Measurements from ENCODE around the gene CREB5.

The CREB5 gene

DNA sequence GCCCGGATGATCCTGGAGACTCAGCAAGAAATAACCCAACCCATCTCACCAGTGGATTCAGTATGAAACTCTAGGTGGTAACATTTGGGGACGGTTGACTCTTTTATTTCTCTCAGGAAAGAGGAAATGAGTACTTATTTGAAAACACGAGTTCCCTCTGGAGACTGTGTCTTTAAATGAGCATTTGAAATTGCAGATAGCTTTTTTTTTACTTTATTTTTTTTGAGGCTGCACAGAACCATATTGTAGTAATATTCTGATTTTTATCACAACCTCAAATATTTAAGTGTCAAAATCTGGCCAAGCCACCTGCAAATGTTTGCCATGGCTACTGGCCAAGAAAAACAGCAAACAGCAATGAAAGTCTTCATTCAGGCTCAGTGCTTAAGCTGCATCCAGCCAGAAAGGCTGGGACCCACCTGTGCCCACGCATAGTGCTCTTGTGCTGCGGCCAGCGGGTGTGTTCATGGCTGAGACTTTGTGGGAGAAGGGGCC, 160.8 kb downstream of the CREB5 start:
- H3K4me3 Mint-ChIP-seq = no peak overlapping the region

DNA sequence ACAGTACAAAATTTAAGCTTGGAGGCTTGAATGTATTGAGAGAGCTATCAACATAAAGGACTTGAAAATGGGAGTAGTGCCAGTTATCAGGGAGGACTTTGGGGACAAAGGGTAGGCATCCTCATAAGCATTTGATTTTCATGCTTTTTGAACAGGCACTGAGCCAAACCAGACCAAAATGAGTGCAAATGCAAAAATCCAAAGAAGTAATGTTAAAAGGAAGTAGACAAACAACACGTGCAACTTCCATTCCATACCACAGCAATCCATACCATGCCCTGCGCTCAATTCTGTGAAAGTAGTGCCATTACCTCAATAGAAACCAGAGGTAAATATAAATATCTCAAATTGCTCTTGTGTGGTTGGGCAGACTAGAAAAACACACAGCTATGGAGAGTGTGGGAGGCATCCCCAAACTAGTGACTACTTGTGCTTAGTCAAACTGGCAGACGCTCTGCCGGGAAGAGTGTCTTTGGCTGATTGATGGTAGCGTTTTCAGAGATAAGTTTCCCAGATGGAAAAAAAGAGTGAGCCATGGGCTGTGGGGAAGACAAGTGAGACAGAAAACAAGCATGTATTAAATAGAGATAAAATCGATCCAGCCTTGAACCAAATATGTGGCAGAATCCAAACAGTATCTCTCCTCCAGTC, 161.5 kb downstream of the CREB5 start:
- intact Hi-C loops (cut with micrococcal nuclease) = no loop called here
- Mint-ChIP-seq H3K9me3 (no peaks in the 10 kb centered on the region), H3K4me1 (ENCODE audit: low read depth) (peaks cover 31% of the 10 kb centered on the region), H3K27me3 (peaks cover 34% of the 10 kb centered on the region), H3K27ac (peak overlapping the region; percentile 78), H3K36me3 (ENCODE audit: low read depth) (no peaks in the 10 kb centered on the region), H3K4me3 (no peak overlapping the region)

More for the DNA sequence above, 160.8 kb downstream of the CREB5 start:
- Mint-ChIP-seq H3K27ac (peak overlapping the region; percentile 78), H3K4me1 (ENCODE audit: low read depth) (peaks cover 31% of the 10 kb centered on the region), H3K9me3 (no peaks in the 10 kb centered on the region), H3K27me3 (peaks cover 35% of the 10 kb centered on the region), H3K36me3 (ENCODE audit: low read depth) (no peaks in the 10 kb centered on the region)
- intact Hi-C loops (cut with micrococcal nuclease) = no loop called here

DNA sequence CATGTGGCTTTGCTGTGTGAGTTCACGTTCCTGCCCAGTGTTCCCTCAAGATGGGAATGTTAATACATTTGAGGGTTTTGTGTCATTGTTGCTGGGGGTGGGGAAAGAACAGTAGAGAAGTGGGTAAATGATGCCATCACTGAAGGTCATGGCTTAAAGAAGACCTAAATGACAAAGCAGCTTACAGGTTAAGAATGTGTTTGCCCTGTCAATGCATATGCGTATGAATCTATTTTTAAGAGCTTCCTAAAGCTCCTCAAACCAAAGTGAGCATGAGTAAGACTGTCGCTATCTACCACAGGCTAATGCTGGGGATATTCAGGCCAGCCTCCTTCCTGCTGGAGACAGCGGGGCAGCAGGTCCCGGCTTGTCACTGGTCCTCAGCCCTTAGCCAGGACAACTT, 162.9 kb downstream of the CREB5 start:
- intact Hi-C loops (cut with micrococcal nuclease) = no loop called here
- H3K4me3 Mint-ChIP-seq = no peak overlapping the region
- no peaks in the 10 kb centered on the region for H3K9me3 Mint-ChIP-seq
- H3K36me3 Mint-ChIP-seq (ENCODE audit: low read depth) = no peaks in the 10 kb centered on the region
- peak overlapping the region; percentile 15 for H3K27ac Mint-ChIP-seq
- H3K27me3 Mint-ChIP-seq = peaks cover 28% of the 10 kb centered on the region
- H3K4me1 Mint-ChIP-seq (ENCODE audit: low read depth) = peaks cover 31% of the 10 kb centered on the region

DNA sequence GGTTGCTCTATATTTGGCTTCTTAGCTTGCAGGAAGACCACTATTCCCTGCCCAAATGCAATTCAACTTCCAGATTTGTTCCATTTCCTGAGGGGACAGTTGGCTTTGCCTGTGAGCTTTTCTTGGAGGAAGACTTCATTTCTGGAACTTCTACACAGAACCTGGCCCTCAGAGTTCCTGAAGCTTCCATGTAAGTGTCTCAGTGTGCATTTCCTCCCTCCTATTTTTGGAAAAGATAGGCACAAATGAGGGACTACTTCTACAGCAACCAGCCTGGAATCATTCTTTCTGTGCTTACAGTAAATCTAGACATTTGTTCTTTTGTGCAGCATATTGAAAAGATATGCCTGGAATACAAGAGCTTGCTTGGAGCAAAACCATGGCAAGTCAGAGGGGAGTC, 164.3 kb downstream of the CREB5 start:
- H3K27ac Mint-ChIP-seq = no peak overlapping the region
- intact Hi-C loops (cut with micrococcal nuclease) = no loop called here

DNA sequence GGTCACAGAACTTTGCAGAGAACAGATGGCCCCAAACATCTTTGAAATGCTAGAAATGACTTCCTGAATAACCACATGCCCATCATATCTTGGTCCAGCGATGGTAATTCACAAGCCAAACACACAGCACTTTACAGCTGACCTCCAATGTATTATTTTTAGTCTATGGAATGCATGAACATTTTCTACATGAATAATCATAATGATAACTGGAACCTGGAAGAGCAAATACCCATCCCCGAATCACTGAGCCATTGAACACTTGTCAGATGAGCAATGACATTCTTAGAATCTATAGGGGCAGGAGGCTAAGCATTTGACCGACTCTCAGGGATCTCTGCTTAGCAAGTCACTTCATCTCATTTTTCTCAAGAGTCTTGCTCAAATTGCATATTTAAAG, 167.3 kb downstream of the CREB5 start:
- no peaks in the 10 kb centered on the region for H3K9me3 Mint-ChIP-seq

More for the DNA sequence above, 164.3 kb downstream of the CREB5 start:
- peaks cover 20% of the 10 kb centered on the region for H3K4me1 Mint-ChIP-seq (ENCODE audit: low read depth)
- no peaks in the 10 kb centered on the region for H3K36me3 Mint-ChIP-seq (ENCODE audit: low read depth)
- H3K27me3 Mint-ChIP-seq = peaks cover 19% of the 10 kb centered on the region
- no peak overlapping the region for H3K4me3 Mint-ChIP-seq
- H3K9me3 Mint-ChIP-seq = no peaks in the 10 kb centered on the region

DNA sequence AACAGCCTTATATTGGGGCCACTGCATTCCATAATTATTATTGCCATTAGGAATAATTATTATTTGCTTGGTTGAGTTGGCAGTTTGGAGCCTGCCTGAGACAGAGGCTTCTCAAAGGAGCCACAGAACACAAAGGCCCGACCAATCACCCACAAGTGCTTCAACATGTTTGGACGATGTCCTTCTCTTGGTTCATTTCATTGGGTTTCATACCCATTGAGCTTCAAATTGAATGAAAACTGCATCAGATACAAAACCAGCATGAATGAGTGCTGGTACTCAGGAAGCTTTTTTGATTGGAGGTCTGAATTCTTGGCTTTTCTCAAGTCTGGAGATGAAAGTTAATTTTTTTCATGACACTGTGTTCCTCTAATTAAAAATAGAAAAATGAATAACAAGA, 168.3 kb downstream of the CREB5 start:
- Mint-ChIP-seq H3K9me3 (no peaks in the 10 kb centered on the region), H3K4me1 (ENCODE audit: low read depth) (peaks cover 5% of the 10 kb centered on the region), H3K36me3 (ENCODE audit: low read depth) (no peaks in the 10 kb centered on the region), H3K4me3 (no peak overlapping the region), H3K27me3 (peaks cover 21% of the 10 kb centered on the region), H3K27ac (no peak overlapping the region)
- intact Hi-C loops (cut with micrococcal nuclease) = no loop called here

More for the DNA sequence above, 167.3 kb downstream of the CREB5 start:
- Mint-ChIP-seq H3K4me3 (no peak overlapping the region), H3K36me3 (ENCODE audit: low read depth) (no peaks in the 10 kb centered on the region), H3K4me1 (ENCODE audit: low read depth) (peaks cover 5% of the 10 kb centered on the region), H3K27ac (no peak overlapping the region), H3K27me3 (peaks cover 25% of the 10 kb centered on the region)
- intact Hi-C loops (cut with micrococcal nuclease) = no loop called here

GRCh38 chr7:28581351-28581750, 169.0 kb downstream of the CREB5 start:
- Mint-ChIP-seq H3K4me1 (ENCODE audit: low read depth) (peaks cover 5% of the 10 kb centered on the region), H3K9me3 (no peaks in the 10 kb centered on the region), H3K4me3 (no peak overlapping the region), H3K27ac (no peak overlapping the region), H3K36me3 (ENCODE audit: low read depth) (no peaks in the 10 kb centered on the region), H3K27me3 (peaks cover 14% of the 10 kb centered on the region)
- intact Hi-C loops (cut with micrococcal nuclease) = no loop called here

DNA sequence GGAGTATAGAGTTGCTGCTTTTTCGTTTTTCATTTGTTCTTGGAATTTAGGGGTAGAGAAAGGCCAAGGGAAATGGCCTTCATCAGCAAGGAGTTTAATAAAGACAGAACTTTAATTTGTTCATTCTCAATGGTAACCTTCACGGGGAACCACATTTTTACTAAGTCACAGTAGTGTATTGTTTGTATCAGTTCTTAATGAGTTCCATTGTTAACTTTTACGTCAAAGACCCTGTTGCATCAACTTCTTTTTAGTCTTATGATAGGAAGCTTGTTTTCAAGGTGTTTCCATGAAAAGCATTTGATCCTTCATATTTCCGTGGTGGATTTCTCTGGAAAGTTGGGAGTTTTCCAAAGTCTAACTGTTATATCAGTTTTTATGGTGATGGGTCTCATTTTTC, 169.9 kb downstream of the CREB5 start:
- H3K4me1 Mint-ChIP-seq (ENCODE audit: low read depth) = peaks cover 5% of the 10 kb centered on the region
- H3K27ac Mint-ChIP-seq = no peak overlapping the region
- intact Hi-C loops (cut with micrococcal nuclease) = no loop called here
- H3K27me3 Mint-ChIP-seq = peaks cover 12% of the 10 kb centered on the region
- no peaks in the 10 kb centered on the region for H3K36me3 Mint-ChIP-seq (ENCODE audit: low read depth)
- H3K4me3 Mint-ChIP-seq = no peak overlapping the region
- no peaks in the 10 kb centered on the region for H3K9me3 Mint-ChIP-seq

GRCh38 chr7:28584235-28584634, 171.9 kb downstream of the CREB5 start:
- Mint-ChIP-seq H3K9me3 (no peaks in the 10 kb centered on the region), H3K4me3 (no peak overlapping the region), H3K27ac (no peak overlapping the region), H3K27me3 (peaks cover 16% of the 10 kb centered on the region), H3K36me3 (ENCODE audit: low read depth) (no peaks in the 10 kb centered on the region), H3K4me1 (ENCODE audit: low read depth) (peaks cover 5% of the 10 kb centered on the region)
- intact Hi-C loops (cut with micrococcal nuclease) = no loop called here

DNA sequence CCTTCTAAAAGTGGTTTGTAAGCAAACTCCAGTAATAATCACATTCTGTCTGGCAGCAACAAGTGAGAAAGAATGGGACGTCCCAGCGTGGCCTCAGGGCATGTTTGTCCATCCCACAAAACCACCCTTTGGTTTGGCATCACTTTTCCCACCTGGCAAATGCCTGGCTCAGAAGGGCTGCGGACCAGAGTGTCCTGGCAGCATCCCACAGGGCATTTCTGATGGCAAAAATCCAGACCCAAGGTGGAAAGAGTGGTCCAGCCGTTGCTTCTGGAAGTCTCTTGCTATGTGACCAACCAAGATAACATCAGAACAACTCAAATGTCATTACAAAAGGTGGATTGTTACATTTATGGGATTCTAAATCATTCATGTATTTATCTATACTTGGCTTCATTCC, 174.4 kb downstream of the CREB5 start:
- H3K9me3 Mint-ChIP-seq = no peaks in the 10 kb centered on the region
- no peak overlapping the region for H3K27ac Mint-ChIP-seq
- H3K4me3 Mint-ChIP-seq = no peak overlapping the region
- no peaks in the 10 kb centered on the region for H3K36me3 Mint-ChIP-seq (ENCODE audit: low read depth)
- H3K27me3 Mint-ChIP-seq = peaks cover 16% of the 10 kb centered on the region
- intact Hi-C loops (cut with micrococcal nuclease) = no loop called here
- peaks cover 15% of the 10 kb centered on the region for H3K4me1 Mint-ChIP-seq (ENCODE audit: low read depth)

DNA sequence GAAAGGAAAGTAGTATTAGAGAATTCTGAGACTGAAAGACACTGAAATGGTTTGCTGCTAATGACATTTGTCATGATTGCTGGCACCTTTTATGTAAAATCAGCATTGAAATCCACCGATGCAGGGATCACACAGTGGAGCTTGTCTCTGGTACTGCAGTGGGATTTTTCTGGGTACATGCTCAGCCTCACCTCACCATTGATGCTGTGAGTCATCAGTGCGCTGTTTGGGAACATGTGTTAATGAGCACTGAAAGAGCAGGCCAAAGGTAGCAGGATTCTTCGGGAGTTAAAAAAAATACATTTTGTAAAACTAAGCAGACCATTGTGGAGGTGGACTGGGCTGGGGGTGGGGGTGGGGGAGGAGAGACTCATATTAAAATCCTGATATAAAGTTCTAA, 174.9 kb downstream of the CREB5 start:
- peaks cover 15% of the 10 kb centered on the region for H3K27me3 Mint-ChIP-seq
- no peaks in the 10 kb centered on the region for H3K9me3 Mint-ChIP-seq
- H3K36me3 Mint-ChIP-seq (ENCODE audit: low read depth) = no peaks in the 10 kb centered on the region
- H3K27ac Mint-ChIP-seq = no peak overlapping the region
- H3K4me3 Mint-ChIP-seq = no peak overlapping the region
- H3K4me1 Mint-ChIP-seq (ENCODE audit: low read depth) = peaks cover 19% of the 10 kb centered on the region
- intact Hi-C loops (cut with micrococcal nuclease) = no loop called here

- no peaks in the 10 kb centered on the region for H3K36me3 Mint-ChIP-seq (ENCODE audit: low read depth)
- H3K9me3 Mint-ChIP-seq = no peaks in the 10 kb centered on the region
- intact Hi-C loops (cut with micrococcal nuclease) = no loop called here
- no peak overlapping the region for H3K27ac Mint-ChIP-seq
- H3K4me3 Mint-ChIP-seq = no peak overlapping the region
- peaks cover 10% of the 10 kb centered on the region for H3K27me3 Mint-ChIP-seq
- H3K4me1 Mint-ChIP-seq (ENCODE audit: low read depth) = peaks cover 23% of the 10 kb centered on the region
Observed at GRCh38 chr7:28588602-28589001, 176.3 kb downstream of the CREB5 start.

DNA sequence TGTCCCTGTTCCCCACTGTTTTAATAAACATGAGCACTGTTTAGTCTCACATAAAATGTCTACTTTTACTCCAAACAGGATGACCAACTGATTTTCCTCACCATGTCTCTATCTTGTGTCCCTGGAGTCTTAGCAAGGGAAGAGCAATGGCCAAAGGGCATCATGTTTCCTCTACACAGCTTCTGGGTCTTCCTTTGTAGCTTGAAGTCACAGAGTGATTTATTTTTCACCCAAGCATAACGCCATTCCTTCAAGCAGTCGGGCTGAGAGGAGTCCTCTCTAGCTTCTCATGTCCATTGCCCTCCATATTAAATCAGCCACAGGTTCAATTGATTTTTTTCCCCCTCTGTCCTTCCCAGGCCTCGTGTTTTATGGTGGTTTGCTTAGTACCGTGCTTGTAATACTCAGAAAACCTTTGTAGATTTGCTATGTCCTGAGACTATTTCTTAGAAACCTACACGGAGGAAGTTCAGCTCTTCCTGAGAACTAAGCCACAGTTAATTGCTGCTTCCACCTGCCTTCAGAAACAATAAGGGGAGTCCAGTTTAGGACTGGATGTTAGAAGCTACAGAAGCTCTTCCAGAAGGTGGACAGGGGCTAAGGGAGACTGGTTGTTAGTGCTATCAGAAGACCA, 178.8 kb downstream of the CREB5 start:
- Mint-ChIP-seq H3K27ac (peak overlapping the region; percentile 45), H3K4me1 (ENCODE audit: low read depth) (peaks cover 18% of the 10 kb centered on the region), H3K36me3 (ENCODE audit: low read depth) (no peaks in the 10 kb centered on the region), H3K9me3 (no peaks in the 10 kb centered on the region), H3K4me3 (no peak overlapping the region), H3K27me3 (peaks cover 7% of the 10 kb centered on the region)
- intact Hi-C loops (cut with micrococcal nuclease) = no loop called here

DNA sequence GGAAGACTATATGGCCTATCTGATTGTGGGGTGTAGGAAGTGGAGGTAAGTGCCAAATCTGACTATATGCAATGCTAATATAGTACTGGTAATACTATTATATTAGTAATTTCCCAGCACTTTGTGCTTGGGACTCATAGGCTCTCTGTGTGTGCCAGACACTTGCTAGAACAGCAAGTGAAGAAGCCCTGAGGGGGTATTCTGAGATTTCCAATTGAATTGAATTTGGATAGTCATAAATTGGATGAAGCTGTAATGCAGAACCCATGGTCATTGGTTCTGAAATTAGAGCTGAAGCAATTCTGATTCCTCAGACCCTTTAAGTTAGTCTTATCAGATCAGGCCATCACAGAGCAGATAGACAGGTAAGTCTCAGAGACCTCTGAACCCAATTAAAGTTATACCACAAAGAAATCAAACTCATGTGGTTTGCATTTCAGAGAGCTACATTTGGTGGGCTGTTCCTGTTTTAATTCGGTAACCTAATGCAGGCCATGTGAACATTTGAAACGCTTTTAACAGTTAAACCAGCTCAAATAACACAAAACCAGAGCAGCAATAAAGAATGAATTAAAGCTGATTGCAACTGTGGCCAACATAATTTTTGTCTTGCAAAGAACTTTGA, 179.5 kb downstream of the CREB5 start:
- Mint-ChIP-seq H3K36me3 (ENCODE audit: low read depth) (no peaks in the 10 kb centered on the region), H3K4me1 (ENCODE audit: low read depth) (peaks cover 18% of the 10 kb centered on the region), H3K27me3 (peaks cover 7% of the 10 kb centered on the region), H3K27ac (peak overlapping the region; percentile 45), H3K9me3 (no peaks in the 10 kb centered on the region), H3K4me3 (no peak overlapping the region)
- intact Hi-C loops (cut with micrococcal nuclease) = no loop called here

All from dendritic cell treated with granulocyte-macrophage colony-stimulating factor and Interleukin-4, amounts not matched to agents 40 ng/mL and 50 ng/mL, for 4 days (primary cell).